ENCODE results near the gene WDR36. TPM values are rescaled to one million over a fixed set of nuclear protein-coding genes. Genes with fewer than 3 reads are reported as not detected.

WDR36 gene
- total RNA-seq, 2 donors from 2014 or later, result 11.9 to 16.1 TPM

DNA sequence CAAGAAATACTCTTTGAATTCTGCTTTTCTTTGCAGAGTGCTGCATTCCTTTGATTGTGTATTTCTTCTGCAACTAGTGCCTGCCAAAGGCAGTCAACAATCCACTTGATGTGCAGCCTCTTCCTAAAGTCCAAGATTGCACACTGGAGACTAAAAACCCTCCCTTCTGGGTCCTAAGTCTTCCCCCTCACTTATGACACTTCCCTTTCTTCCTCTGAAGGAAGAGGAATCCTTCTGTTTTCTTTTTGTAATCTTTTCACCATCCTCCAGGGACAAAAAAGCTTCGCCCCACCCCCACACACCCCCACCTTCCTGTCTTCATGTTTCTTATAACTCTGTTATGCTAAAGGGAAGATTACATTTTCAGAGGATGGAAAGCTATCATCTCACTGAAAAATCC is 39.9 kb downstream of the WDR36 start:
- Histone ChIP-seq H3K9me3 (no peaks in the 10 kb centered on the region), H3K4me3 (no peak overlapping the region), H3K27ac (no peak overlapping the region), H3K4me1 (no peaks in the 10 kb centered on the region), H3K27me3 (no peaks in the 10 kb centered on the region), H3K36me3 (replicated peaks in 1 of 2; ENCODE audit: insufficient read depth in 1 of 2, low read depth in 2 of 2) (no peaks in the 10 kb centered on the region)
- 67 to 82% methylated on average over 1 of the region's 1 CpG for WGBS, 2 donors
- TF ChIP-seq, protein P1, sequence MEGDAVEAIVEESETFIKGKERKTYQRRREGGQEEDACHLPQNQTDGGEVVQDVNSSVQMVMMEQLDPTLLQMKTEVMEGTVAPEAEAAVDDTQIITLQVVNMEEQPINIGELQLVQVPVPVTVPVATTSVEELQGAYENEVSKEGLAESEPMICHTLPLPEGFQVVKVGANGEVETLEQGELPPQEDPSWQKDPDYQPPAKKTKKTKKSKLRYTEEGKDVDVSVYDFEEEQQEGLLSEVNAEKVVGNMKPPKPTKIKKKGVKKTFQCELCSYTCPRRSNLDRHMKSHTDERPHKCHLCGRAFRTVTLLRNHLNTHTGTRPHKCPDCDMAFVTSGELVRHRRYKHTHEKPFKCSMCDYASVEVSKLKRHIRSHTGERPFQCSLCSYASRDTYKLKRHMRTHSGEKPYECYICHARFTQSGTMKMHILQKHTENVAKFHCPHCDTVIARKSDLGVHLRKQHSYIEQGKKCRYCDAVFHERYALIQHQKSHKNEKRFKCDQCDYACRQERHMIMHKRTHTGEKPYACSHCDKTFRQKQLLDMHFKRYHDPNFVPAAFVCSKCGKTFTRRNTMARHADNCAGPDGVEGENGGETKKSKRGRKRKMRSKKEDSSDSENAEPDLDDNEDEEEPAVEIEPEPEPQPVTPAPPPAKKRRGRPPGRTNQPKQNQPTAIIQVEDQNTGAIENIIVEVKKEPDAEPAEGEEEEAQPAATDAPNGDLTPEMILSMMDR (IDR thresholded peaks at IDR 0.05), result no peak
- no peak for TF ChIP-seq POLR2A (IDR thresholded peaks at IDR 0.05)
- no peak for DNase-seq
- ATAC-seq, result no peak
- intact Hi-C loops (cut with DNase I), result no loop called here

DNA sequence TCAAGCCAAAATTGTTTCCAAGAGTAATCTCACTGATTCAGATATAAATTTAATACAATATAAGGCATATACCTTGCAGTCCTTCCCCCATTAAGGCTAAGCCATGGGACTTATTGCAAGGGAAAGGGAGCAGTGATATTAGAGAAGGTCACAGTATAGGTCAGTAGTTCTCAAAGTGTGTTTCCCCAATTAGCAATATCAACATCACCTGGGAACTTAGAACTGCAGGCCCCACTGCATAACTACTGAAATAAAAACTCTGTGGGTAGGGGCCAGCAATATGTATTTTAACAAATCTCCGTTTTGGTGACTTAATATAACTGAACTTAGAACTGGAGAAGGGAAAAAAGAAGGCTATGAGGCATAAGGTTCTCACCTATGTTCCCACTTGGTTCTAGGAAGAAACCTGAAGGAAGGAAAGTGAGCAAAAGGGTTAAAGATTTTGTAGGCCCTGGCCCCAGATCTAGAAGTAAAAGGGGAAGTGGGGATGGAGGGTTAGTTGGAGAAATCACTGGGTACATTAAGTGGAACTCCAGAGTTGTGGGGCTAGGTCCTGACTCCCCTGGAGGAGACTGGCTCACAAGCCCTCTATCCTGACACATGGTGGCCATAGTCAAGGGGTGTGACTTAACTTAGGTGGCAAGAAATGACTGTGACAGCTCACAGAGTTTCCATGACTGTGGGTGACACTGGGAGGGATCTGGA is 40.7 kb downstream of the WDR36 start:
- no peak for TF ChIP-seq POLR2A (IDR thresholded peaks at IDR 0.05)
- TF ChIP-seq, protein P1 (IDR thresholded peaks at IDR 0.05), result no peak
- 62 to 68% methylated on average over 1 of the region's 1 CpG for WGBS, 2 donors
- no peaks in the 10 kb centered on the region for H3K36me3 ChIP-seq (replicated peaks in 1 of 2; ENCODE audit: insufficient read depth in 1 of 2, low read depth in 2 of 2)

DNA sequence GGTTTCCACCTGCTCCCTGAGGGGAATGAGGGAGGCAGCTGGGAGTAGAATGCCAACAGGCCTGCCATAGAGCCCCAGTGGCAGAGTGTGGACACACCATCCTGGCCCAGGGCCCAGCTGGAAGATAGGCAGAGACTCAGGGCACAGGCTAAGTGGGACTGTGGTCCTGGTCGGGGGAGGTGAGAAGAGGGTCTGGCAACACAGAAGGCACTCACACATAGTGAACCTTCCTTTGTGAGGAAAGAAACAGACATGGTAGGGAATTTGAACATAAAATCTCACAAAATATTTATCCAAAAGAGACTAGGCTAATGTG is 41.2 kb downstream of the WDR36 start:
- Histone ChIP-seq H3K27ac (no peak overlapping the region), H3K4me1 (no peaks in the 10 kb centered on the region), H3K4me3 (no peak overlapping the region), H3K27me3 (no peaks in the 10 kb centered on the region), H3K36me3 (replicated peaks in 1 of 2; ENCODE audit: insufficient read depth in 1 of 2, low read depth in 2 of 2) (no peaks in the 10 kb centered on the region), H3K9me3 (no peaks in the 10 kb centered on the region)
- intact Hi-C loops (cut with DNase I), result no loop called here
- ATAC-seq (no peak), DNase-seq (no peak)
- TF ChIP-seq, protein P1 (IDR thresholded peaks at IDR 0.05), result no peak
- no peak for TF ChIP-seq POLR2A (IDR thresholded peaks at IDR 0.05)
- WGBS, 2 donors, result 83 to 88% methylated on average over 1 of the region's 1 CpG

More for the DNA sequence above, 40.7 kb downstream of the WDR36 start:
- no peaks in the 10 kb centered on the region for H3K4me1 ChIP-seq
- intact Hi-C loops (cut with DNase I), result no loop called here
- no peak overlapping the region for H3K27ac ChIP-seq
- H3K27me3 ChIP-seq, result no peaks in the 10 kb centered on the region
- no peak for DNase-seq
- ATAC-seq, result no peak
- no peaks in the 10 kb centered on the region for H3K9me3 ChIP-seq
- no peak overlapping the region for H3K4me3 ChIP-seq

DNA sequence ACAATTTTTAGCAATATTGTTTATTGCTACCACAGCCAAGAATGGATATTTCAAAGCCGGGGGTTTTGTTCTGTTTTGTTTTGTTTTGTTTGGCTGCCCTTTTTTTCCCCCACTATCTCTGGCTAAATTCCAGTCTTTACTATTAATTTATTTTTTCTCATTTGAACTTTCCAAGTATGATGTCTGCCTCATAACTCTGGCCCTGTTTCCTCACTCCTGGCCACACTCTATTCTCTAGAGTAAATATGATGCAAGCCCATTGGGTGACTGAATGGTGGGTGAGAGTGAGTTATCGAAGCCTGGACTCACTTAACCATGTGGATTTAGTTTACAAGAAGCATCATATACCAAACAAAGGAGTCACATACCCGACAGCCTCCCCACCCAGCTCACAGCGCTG is 41.9 kb downstream of the WDR36 start:
- intact Hi-C loops (cut with DNase I), result no loop called here
- Histone ChIP-seq H3K4me3 (no peak overlapping the region), H3K36me3 (replicated peaks in 1 of 2; ENCODE audit: insufficient read depth in 1 of 2, low read depth in 2 of 2) (no peaks in the 10 kb centered on the region), H3K27me3 (no peaks in the 10 kb centered on the region), H3K4me1 (no peaks in the 10 kb centered on the region), H3K9me3 (no peaks in the 10 kb centered on the region), H3K27ac (no peak overlapping the region)
- no peak for TF ChIP-seq POLR2A (IDR thresholded peaks at IDR 0.05)
- TF ChIP-seq, protein P1 (IDR thresholded peaks at IDR 0.05), result no peak
- WGBS, 2 donors, result 50 to 69% methylated on average over 4 of the region's 4 CpGs
- DNase-seq (no peak), ATAC-seq (no peak)

DNA sequence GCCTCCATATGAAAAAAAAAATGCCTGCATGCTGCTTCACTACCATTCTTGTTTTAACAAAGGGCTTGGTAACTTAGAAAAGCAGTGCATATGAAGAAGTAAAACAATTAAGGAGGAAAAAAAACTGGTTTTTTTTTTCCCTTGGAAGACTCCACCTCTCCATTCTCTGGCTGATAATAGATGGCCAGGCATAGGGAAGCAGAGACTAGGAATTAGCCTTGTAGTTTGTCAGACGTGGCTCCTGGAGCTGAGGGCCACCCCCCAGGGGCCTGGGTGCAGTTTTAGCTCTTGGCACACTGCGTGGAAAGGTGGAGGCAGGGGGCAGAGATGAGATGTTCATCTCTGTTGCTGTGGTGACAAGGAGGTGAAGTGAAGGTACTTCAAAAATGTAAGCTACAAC is 42.7 kb downstream of the WDR36 start:
- 60 to 66% methylated on average over 2 of the region's 2 CpGs for WGBS, 2 donors
- no peak for ATAC-seq
- no peak for DNase-seq
- intact Hi-C loops (cut with DNase I), result no loop called here
- no peak overlapping the region for H3K4me3 ChIP-seq
- no peaks in the 10 kb centered on the region for H3K4me1 ChIP-seq
- no peaks in the 10 kb centered on the region for H3K36me3 ChIP-seq (replicated peaks in 1 of 2; ENCODE audit: insufficient read depth in 1 of 2, low read depth in 2 of 2)
- no peaks in the 10 kb centered on the region for H3K27me3 ChIP-seq
- H3K27ac ChIP-seq, result no peak overlapping the region
- no peaks in the 10 kb centered on the region for H3K9me3 ChIP-seq
- TF ChIP-seq POLR2A (IDR thresholded peaks at IDR 0.05), result no peak
- TF ChIP-seq, protein P1 (IDR thresholded peaks at IDR 0.05), result no peak

Measured in body of pancreas (tissue), 4 donors.